Esophagus muscularis mucosa (tissue), 4 donors: ENCODE data around the gene SH3GL2. TPM values are rescaled to one million over a fixed set of nuclear protein-coding genes. Genes with fewer than 3 reads are reported as not detected.

Experiments
- DNase-seq: peaks from one replicate; pipeline ENCODE4 v3.0.0-alpha.2; 2017; ENCODE audit errors: extremely low spot score
- H3K27ac ChIP-seq, 4 donors: fragments of 200-600 bp; sonication (generic); replicated peaks in 1 of 4; 1 replicate in 3 of 4; 2 replicates in 1 of 4; pipeline ENCODE4 v1.5.1; 2016 to 2019; ENCODE audit warnings: mild to moderate bottlenecking in 1 of 4
- H3K27me3 ChIP-seq, 4 donors: fragments of 200-600 bp; sonication (generic); one replicate each; pipeline versions ENCODE4 v1.5.1 to v1.6.0; 2016 to 2019
- H3K36me3 ChIP-seq, 4 donors: fragments of 200-600 bp; sonication (generic); one replicate each; pipeline ENCODE4 v1.5.1; 2016 to 2019
- H3K4me1 ChIP-seq, 4 donors: fragments of 200-600 bp; sonication (generic); one replicate each; pipeline ENCODE4 v1.5.1; 2016 to 2019
- H3K4me3 ChIP-seq, 4 donors: fragments of 200-600 bp; sonication (generic); 1 replicate in 2 of 4; 2 replicates in 2 of 4; pipeline ENCODE4 v1.5.1; 2016 to 2019; ENCODE audit warnings: mild to moderate bottlenecking in 4 of 4, moderate library complexity in 1 of 4
- H3K9me3 ChIP-seq, 4 donors: fragments of 200-600 bp; sonication (generic); 1 replicate in 3 of 4; 2 replicates in 1 of 4; pipeline ENCODE4 v1.5.1; 2016 to 2019
- CTCF ChIP-seq, 3 experiments: fragments of 200-600 bp in 2 of 3; fragments of 450-650 bp in 1 of 3; sonication (generic) in 2 of 3; IDR thresholded peaks; one replicate each; pipeline ENCODE4 v1.5.1; 2017 to 2019; ENCODE audit warnings: antibody characterized with exemption in 3 of 3, mild to moderate bottlenecking in 2 of 3, moderate library complexity in 1 of 3
- EP300 ChIP-seq: sonication (generic); formaldehyde crosslinking; IDR thresholded peaks from one replicate; pipeline ENCODE4 v1.6.1; 2017; ENCODE audit warnings: antibody characterized with exemption
- POLR2A ChIP-seq: fragments of 450-650 bp; IDR thresholded peaks from one replicate; pipeline ENCODE4 v1.6.1; 2017; ENCODE audit warnings: antibody characterized with exemption, moderate library complexity, mild to moderate bottlenecking, low read depth
- POLR2AphosphoS5 ChIP-seq, 2 donors: sonication (generic); formaldehyde crosslinking; IDR thresholded peaks; one replicate each; pipeline ENCODE4 v1.6.1; 2017; ENCODE audit warnings: antibody characterized with exemption in 2 of 2
- WGBS: methylation state at CpG from one replicate; pipeline ENCODE4 v1.1.5; 2018; 5-methylcytosine and 5-hydroxymethylcytosine counted together
- intact Hi-C: fragments of 100-400 bp; cut with DNase I; formaldehyde crosslinking; loops from one replicate; pipeline ENCODE4 v1.15.1; 2023
- total RNA-seq, 4 donors: library from RNA; depleted of rRNA; stranded (reverse); fragments of >200 nt; gene quantifications; one replicate each; pipeline versions ENCODE4 v1.1.0 to v1.2.1, GENCODE V29; 2016

Gene SH3GL2
- total RNA-seq, 4 donors from 2014 or later, result 3.3 to 6.7 (median 5.2) TPM

- intact Hi-C loops, result no loop called here
- 100% methylated on average over 1 of the region's 1 CpG for WGBS
- Histone ChIP-seq H3K27me3 (no peaks in the 10 kb centered on the region), H3K4me3 (no peak overlapping the region), H3K36me3 (no peaks in the 10 kb centered on the region), H3K9me3 (no peaks in the 10 kb centered on the region), H3K4me1 (no peaks in the 10 kb centered on the region), H3K27ac (no peak overlapping the region)
- no peak for DNase-seq
- TF ChIP-seq POLR2AphosphoS5 (IDR thresholded peaks at IDR 0.05) (no peak), EP300 (no peak), CTCF (IDR thresholded peaks at IDR 0.05) (no peak), POLR2A (no peak)
These were observed 110.0 kb downstream of the SH3GL2 start for GRCh38 chr9:17688834-17689233.

GRCh38 chr9:17694336-17694735 is 115.5 kb downstream of the SH3GL2 start:
- Histone ChIP-seq H3K4me1 (peaks cover 0 to 10% (median 3%) of the 10 kb centered on the region in 4 donors), H3K27ac (no peak overlapping the region), H3K36me3 (no peaks in the 10 kb centered on the region), H3K9me3 (no peaks in the 10 kb centered on the region), H3K27me3 (no peaks in the 10 kb centered on the region), H3K4me3 (no peak overlapping the region)
- no peak for TF ChIP-seq CTCF (IDR thresholded peaks at IDR 0.05)
- TF ChIP-seq POLR2AphosphoS5 (IDR thresholded peaks at IDR 0.05), result no peak
- TF ChIP-seq EP300, result no peak
- no peak for TF ChIP-seq POLR2A
- WGBS, result 86% methylated on average over 2 of the region's 2 CpGs
- intact Hi-C loops, result no loop called here
- no peak for DNase-seq

GRCh38 chr9:17695482-17695881 is 116.6 kb downstream of the SH3GL2 start:
- DNase-seq, result no peak
- H3K27ac ChIP-seq, result no peak overlapping the region
- no peaks in the 10 kb centered on the region for H3K27me3 ChIP-seq
- peaks cover 0 to 10% (median 3%) of the 10 kb centered on the region in 4 donors for H3K4me1 ChIP-seq
- TF ChIP-seq POLR2A (no peak), CTCF (IDR thresholded peaks at IDR 0.05) (no peak)
- intact Hi-C loops, result no loop called here
- no peaks in the 10 kb centered on the region for H3K9me3 ChIP-seq
- no peaks in the 10 kb centered on the region for H3K36me3 ChIP-seq
- H3K4me3 ChIP-seq, result no peak overlapping the region
- WGBS, result 58% methylated on average over 3 of the region's 3 CpGs

GRCh38 chr9:17699615-17700330 is 120.9 kb downstream of the SH3GL2 start:
- WGBS, result 86% methylated on average over 3 of the region's 3 CpGs
- no peaks in the 10 kb centered on the region for H3K36me3 ChIP-seq
- TF ChIP-seq POLR2A, result no peak
- TF ChIP-seq EP300, result no peak
- no peak for TF ChIP-seq CTCF (IDR thresholded peaks at IDR 0.05)
- TF ChIP-seq POLR2AphosphoS5 (IDR thresholded peaks at IDR 0.05), result no peak
- no peaks in the 10 kb centered on the region for H3K9me3 ChIP-seq
- no peak overlapping the region for H3K4me3 ChIP-seq
- intact Hi-C loops, result no loop called here
- H3K4me1 ChIP-seq, result peaks cover 0 to 10% (median 3%) of the 10 kb centered on the region in 4 donors
- DNase-seq, result no peak
- no peaks in the 10 kb centered on the region for H3K27me3 ChIP-seq
- H3K27ac ChIP-seq, result no peak overlapping the region

- no peaks in the 10 kb centered on the region for H3K27me3 ChIP-seq
- no peak for DNase-seq
- H3K4me3 ChIP-seq, result no peak overlapping the region
- H3K9me3 ChIP-seq, result no peaks in the 10 kb centered on the region
- no peak for TF ChIP-seq CTCF (IDR thresholded peaks at IDR 0.05)
- H3K27ac ChIP-seq, result no peak overlapping the region
- H3K4me1 ChIP-seq, result no peaks in the 10 kb centered on the region
- no peaks in the 10 kb centered on the region for H3K36me3 ChIP-seq
- intact Hi-C loops, result no loop called here
- 72% methylated on average over 2 of the region's 2 CpGs for WGBS
These were observed 127.5 kb downstream of the SH3GL2 start for GRCh38 chr9:17706347-17706746.
